Ishikawa (cell line): ENCODE data around the gene ADAM22.

Experiments used
- CEBPB ChIP-seq: IDR thresholded peaks from 2 replicates; pipeline ENCODE4 v1.6.1; 2012
- CREB1 ChIP-seq: IDR thresholded peaks from 2 replicates; pipeline ENCODE4 v1.6.1; 2012; ENCODE audit warnings: low read depth
- EP300 ChIP-seq: IDR thresholded peaks from 2 replicates; pipeline ENCODE4 v1.6.1; 2012; ENCODE audit warnings: borderline replicate concordance
- FOXM1 ChIP-seq: IDR thresholded peaks from 2 replicates; pipeline ENCODE4 v1.6.1; 2012; ENCODE audit warnings: low read depth, borderline replicate concordance
- RAD21 ChIP-seq: IDR thresholded peaks from 2 replicates; pipeline ENCODE4 v1.6.1; 2012; ENCODE audit warnings: low read depth
- REST ChIP-seq: IDR thresholded peaks from 2 replicates; pipeline ENCODE4 v1.6.1; 2012; ENCODE audit warnings: low read depth, mild to moderate bottlenecking
- TAF1 ChIP-seq: IDR thresholded peaks from 2 replicates; pipeline ENCODE4 v1.6.1; 2012; ENCODE audit warnings: low read depth, mild to moderate bottlenecking
- TEAD4 ChIP-seq: IDR thresholded peaks from 2 replicates; pipeline ENCODE4 v1.6.1; 2012
- YY1 ChIP-seq: IDR thresholded peaks from 2 replicates; pipeline ENCODE4 v1.6.1; 2012; ENCODE audit warnings: low read depth
- TF ChIP-seq, protein P1 (sequence below): IDR thresholded peaks from 2 replicates; pipeline ENCODE4 v1.6.1; 2012

GRCh38 chr7:88156356-88156755 lies 222.3 kb downstream of the ADAM22 start:
- no peak for TF ChIP-seq TAF1
- TF ChIP-seq RAD21: no peak
- no peak for TF ChIP-seq TEAD4
- TF ChIP-seq CEBPB: no peak
- no peak for TF ChIP-seq CREB1
- TF ChIP-seq FOXM1: no peak
- TF ChIP-seq EP300: no peak
- TF ChIP-seq, protein P1, sequence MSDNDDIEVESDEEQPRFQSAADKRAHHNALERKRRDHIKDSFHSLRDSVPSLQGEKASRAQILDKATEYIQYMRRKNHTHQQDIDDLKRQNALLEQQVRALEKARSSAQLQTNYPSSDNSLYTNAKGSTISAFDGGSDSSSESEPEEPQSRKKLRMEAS: no peak
- no peak for TF ChIP-seq YY1
- no peak for TF ChIP-seq REST
